Measurements from ENCODE around the gene VPS54. TPM values are rescaled to one million over a fixed set of nuclear protein-coding genes. Genes with fewer than 3 reads are reported as not detected.

VPS54 gene
- total and polyA plus RNA-seq, 9 of the 15 experiments (the other 6 are each of a cell fraction or from before 2014, with no cell fraction given) = 4.9 to 23.2 (median 13.2) TPM

DNA sequence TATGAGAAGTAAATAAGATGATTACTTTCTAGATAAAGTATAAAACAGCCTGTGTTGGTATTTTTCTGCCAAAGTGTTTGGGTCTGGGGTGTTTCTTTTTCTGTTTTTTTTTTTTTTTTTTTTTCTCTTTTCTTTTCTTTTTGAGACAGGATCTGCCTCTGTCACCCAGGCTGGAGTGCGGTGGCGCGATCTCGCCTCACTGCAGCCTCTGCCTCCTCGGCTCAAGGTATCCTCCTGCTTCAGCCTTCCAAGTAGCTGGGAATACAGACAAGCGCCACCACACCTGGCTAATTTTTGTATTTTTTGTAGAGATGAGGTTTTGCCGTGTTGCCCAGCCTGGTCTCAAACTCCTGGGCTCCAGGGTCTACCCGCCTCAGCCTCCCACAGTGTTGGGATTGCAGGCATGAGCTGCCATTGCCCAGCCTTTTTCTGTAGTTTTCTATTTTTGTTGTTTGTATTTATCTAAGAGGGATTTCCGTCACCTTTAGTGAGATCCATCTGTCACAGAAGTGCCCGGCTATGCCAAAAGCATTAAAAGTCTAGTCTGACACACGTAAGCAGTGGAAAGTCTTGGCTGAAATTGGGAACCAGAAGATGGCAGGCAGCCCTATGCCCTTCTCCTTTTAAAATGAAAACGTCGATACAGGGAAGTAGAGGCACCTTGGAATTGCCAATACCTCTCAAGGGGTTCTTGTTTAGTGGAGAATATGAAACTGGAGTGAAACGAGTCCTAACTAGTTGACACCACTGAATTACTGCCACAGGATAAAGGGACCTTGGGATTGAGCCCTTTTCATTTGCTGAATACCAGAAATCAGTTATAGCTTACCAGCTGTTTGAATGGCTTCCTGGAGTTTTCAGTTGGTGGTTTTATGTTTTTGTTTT lies 163.6 kb downstream of the VPS54 start:
- DNase-seq (ENCODE audit: extremely low read depth in 1 of 4, low spot score in 3 of 4) (no peak), FAIRE-seq (no peak), ATAC-seq (no peak)
- TF ChIP-seq CBFA2T2 (conservative IDR thresholded peaks at IDR 0.05) = no peak
- no peak for TF ChIP-seq BCOR (IDR thresholded peaks at IDR 0.05)
- TF ChIP-seq POLR2AphosphoS2 (IDR thresholded peaks at IDR 0.05; ENCODE audit: low read length) = no peak
- TF ChIP-seq ZNF174 (CRISPR knock-in tag; IDR thresholded peaks at IDR 0.05) = no peak
- no peak for TF ChIP-seq ZNF507 (tag; conservative IDR thresholded peaks at IDR 0.05)
- no peak for TF ChIP-seq STAT5B (CRISPR knock-in tag; IDR thresholded peaks at IDR 0.05)
- TF ChIP-seq ZBTB49 (CRISPR knock-in tag; IDR thresholded peaks at IDR 0.05; ENCODE audit: borderline replicate concordance) = no peak
- TF ChIP-seq TAF7 (tag; IDR thresholded peaks at IDR 0.05) = no peak
- TF ChIP-seq, protein P1, sequence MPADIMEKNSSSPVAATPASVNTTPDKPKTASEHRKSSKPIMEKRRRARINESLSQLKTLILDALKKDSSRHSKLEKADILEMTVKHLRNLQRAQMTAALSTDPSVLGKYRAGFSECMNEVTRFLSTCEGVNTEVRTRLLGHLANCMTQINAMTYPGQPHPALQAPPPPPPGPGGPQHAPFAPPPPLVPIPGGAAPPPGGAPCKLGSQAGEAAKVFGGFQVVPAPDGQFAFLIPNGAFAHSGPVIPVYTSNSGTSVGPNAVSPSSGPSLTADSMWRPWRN (IDR thresholded peaks at IDR 0.05; ENCODE audit: low read depth) = no peak
- TF ChIP-seq SIN3A (IDR thresholded peaks at IDR 0.05; ENCODE audit: borderline replicate concordance in 2 of 2, control insufficient read depth in 1 of 2, low read depth in 2 of 2, low read length in 2 of 2) = no peak
- TF ChIP-seq EWSR1 (IDR thresholded peaks at IDR 0.05; ENCODE audit: borderline replicate concordance, low read depth, partially characterized antibody) = no peak
- no peak for TF ChIP-seq ZNF253 (CRISPR knock-in tag; conservative IDR thresholded peaks at IDR 0.05)
- no peak for TF ChIP-seq ATF1 (CRISPR knock-in tag; IDR thresholded peaks at IDR 0.05)
- no peak for TF ChIP-seq ATF1 (tag; IDR thresholded peaks at IDR 0.05)
- TF ChIP-seq, protein P2, sequence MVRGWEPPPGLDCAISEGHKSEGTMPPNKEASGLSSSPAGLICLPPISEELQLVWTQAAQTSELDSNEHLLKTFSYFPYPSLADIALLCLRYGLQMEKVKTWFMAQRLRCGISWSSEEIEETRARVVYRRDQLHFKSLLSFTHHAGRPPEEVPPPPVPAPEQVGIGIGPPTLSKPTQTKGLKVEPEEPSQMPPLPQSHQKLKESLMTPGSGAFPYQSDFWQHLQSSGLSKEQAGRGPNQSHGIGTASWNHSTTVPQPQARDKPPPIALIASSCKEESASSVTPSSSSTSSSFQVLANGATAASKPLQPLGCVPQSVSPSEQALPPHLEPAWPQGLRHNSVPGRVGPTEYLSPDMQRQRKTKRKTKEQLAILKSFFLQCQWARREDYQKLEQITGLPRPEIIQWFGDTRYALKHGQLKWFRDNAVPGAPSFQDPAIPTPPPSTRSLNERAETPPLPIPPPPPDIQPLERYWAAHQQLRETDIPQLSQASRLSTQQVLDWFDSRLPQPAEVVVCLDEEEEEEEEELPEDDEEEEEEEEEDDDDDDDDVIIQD (CRISPR knock-in tag; IDR thresholded peaks at IDR 0.05) = no peak
- TF ChIP-seq DIDO1 (tag; IDR thresholded peaks at IDR 0.05; ENCODE audit: low read depth) = no peak
- ChIA-PET POLR2A (interaction anchor here (0.5 to 0.8 kb wide), 2 partner anchors 42 to 265 kb away, joined by 3 to 4 read pairs; no protein-coding TSS in a partner anchor), CTCF (ENCODE audit: low intra/inter-chr PET ratio) (no interaction called here)
- Histone ChIP-seq H2AFZ (ENCODE audit: low read depth, low read length) (no peak overlapping the region), H3K27me3 (ENCODE audit: control insufficient read depth in 2 of 2, insufficient read depth in 2 of 2, low read length in 2 of 2) (no peaks in the 10 kb centered on the region), H3K36me3 (ENCODE audit: control insufficient read depth, insufficient read depth, low read length) (peaks cover 46% of the 10 kb centered on the region), H3K9me3 (replicated peaks; ENCODE audit: control insufficient read depth, insufficient read depth, low read depth, low read length) (no peaks in the 10 kb centered on the region), H3K4me3 (no peak overlapping the region), H3K9ac (ENCODE audit: insufficient read depth in 1 of 2, low read depth in 2 of 2, low read length in 2 of 2) (no peak overlapping the region), H3K9me1 (ENCODE audit: control insufficient read depth, insufficient read depth, low read length) (no peaks in the 10 kb centered on the region), H3K4me2 (ENCODE audit: insufficient read depth, low read length) (no peak overlapping the region), H3K79me2 (ENCODE audit: control insufficient read depth, insufficient read depth, low read length) (peaks cover 53% of the 10 kb centered on the region), H4K20me1 (replicated peaks; ENCODE audit: control insufficient read depth, insufficient read depth, low read length) (peaks cover 8% of the 10 kb centered on the region; the same call in 1 of the 2 replicates), H3K4me1 (replicated peaks in 1 of 2; ENCODE audit: control insufficient read depth in 2 of 2, insufficient read depth in 2 of 2, low read length in 2 of 2) (peaks cover 0 to 30% of the 10 kb centered on the region in 2 experiments; a peak in 3 of 5 replicates), H3K27ac (ENCODE audit: extremely low read depth, low read depth, low read length) (no peak overlapping the region; the same call in 2 of the 3 replicates)
- intact Hi-C loops (cut with micrococcal nuclease) (no loop called here), in situ Hi-C loops (cut with MboI) (no loop called here)
- BruUV-seq (replicated peaks) = no TSS peak
- WGBS (ENCODE audit: insufficient coverage, low coverage, missing lambda C conversion rate) = 82% methylated on average over 10 of the region's 14 CpGs

All from K562 (cell line).